Retina (tissue), 1 donor: ENCODE data around the gene NAA30.
"Not testable (repeated sequence)": the region's sequence is repeated elsewhere in the genome, so short reads cannot be mapped to it uniquely, and the experiment has no call there.

Experiments used
- DNase-seq: peaks from one replicate; pipeline ENCODE4 v3.0.0-alpha.2; 2016

The NAA30 gene

DNA sequence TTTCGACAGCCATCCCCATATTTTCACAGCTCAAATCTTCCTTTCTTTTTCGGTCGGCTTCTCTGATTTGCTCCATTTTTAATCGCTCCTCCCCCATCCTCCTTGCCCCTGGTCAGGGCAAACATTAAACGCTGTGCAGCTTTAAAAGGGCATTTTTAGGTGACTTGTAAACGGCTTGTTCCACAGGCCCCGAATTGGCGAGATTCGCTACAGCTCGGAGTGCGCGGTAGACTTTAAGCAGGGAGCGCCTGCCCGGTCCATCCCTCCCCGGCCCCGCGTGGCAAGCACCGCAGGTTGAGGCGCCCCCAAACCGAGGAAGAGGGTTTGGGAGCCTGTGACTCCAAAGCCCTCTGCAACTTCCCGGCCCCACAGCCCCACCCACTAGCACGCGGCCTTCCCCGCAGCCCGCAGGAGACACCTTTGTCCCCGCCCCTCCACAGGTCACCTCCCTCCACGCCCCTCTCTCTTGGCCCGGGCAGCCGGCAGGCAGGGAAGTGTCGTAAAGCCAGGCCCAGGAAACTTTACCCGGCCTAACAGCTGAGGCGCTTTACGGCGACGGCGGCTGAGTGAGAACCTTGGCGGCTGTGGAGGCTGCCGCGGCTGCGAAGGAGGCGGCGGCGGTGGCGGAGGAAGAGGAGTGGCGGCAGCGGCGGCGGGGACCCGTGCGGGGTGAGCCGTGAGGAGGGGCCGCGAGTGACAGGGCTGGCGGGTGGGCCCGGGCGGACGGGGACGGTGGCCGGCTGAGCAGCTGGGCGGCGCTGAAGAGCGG, at the start of gene NAA30:
TSS of gene NAA30 (plus strand) at position 550 of the 769 bp plus-strand sequence. CDS start 372 bp downstream, outside the sequence.
- DNase-seq = peak; percentile 91

GRCh38 chr14:57343545-57344297, 46.7 kb upstream of the NAA30 start:
- not testable (repeated sequence) for DNase-seq

GRCh38 chr14:57345106-57345505, 45.3 kb upstream of the NAA30 start:
- DNase-seq = no peak

GRCh38 chr14:57346741-57347140, 43.6 kb upstream of the NAA30 start:
- DNase-seq = no peak

- no peak for DNase-seq
Observed at GRCh38 chr14:57352396-57353170, 37.8 kb upstream of the NAA30 start.

GRCh38 chr14:57355081-57355800, 35.1 kb upstream of the NAA30 start:
- peak; percentile 53 for DNase-seq

DNA sequence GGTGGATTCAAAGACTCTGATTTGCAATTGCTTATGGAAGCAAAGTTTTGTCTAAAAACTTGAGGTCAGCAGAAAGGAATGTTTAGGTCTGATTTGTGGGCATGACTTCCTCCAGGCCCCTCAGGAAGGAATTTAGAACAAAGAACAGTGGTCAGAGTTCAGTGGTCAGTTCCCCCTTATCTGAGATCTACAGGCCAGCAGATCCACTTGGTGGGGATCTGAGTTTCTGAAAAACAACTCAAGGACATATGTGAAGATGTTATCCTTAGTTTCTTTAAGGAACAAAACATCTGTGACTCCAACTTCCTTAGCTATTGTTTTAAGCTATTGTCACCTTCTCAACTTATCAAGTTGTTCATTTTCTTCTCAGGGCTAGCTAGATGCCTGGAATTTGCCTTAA, 28.0 kb upstream of the NAA30 start:
- no peak for DNase-seq

DNA sequence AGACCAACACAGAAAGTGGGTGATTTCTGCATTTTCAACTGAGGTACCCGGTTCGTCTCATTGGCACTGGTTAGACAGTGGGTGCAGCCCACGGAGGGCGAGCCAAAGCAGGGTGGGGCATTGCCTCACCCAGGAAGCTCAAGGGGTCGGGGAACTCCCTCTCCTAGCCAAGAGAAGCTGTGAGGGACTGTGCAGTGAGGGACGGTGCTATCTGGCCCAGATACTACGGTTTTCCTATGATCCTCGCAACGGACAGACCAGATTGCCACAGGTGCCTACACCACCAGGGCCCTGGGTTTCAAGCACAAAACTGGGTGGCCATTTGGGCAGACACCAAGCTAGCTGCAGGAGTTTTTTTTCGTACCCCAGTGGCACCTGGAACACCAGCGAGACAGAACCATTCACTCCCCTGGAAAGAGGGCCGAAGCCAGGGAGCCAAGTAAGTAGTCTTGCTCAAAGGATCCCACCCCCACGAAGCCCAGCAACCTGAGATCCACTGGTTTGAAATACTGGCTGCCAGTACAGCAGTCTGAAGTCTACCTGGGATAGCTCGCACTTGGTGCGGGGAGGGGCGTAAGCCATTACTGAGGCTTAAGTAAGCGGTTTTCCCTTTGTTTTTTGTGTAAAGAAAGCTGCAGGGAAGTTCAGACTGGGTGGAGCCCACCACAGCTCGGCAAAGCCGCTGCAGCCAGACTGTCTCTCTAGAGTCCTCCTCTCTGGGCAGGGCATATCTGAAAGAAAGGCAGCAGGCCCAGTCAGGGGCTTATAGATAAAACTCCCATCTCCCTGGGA, 25.5 kb upstream of the NAA30 start:
- DNase-seq = no peak

DNA sequence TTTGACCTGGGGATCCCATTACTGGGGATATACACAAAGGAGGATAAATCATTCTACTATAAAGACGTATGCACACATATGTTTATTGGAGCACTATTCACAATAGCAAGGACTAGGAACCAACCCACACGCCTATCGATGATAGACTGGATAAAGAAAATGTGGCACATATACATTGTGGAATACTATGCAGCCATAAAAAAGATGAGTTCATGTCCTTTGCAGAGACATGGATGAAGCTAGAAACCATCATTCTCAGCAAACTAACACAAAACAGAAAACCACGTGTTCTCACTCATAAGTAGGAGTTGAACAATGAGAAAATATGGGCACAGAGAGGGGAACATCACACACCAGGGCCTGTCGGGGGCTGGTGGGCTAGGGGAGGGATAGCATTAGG, 20.2 kb upstream of the NAA30 start:
- not testable (repeated sequence) for DNase-seq

DNA sequence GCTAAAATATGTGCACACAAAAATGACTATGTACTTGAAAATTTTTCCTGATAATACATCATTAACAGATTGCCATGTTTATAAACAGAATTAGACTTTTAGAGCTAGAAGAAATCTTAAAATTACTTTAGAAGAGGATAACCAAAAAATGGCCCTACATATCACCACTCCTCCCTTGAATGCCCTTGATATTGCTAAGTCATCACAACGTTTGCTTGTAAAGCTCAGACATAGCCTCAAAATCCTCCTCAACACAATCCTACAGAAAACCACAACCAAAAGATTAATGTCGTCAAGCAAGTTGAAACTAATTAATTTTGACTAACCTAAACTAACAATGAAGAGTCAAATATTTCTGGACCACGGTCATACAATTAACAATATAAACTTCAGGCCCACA, 19.4 kb upstream of the NAA30 start:
- no peak for DNase-seq

GRCh38 chr14:57375156-57375555, 15.2 kb upstream of the NAA30 start:
- DNase-seq = no peak

DNA sequence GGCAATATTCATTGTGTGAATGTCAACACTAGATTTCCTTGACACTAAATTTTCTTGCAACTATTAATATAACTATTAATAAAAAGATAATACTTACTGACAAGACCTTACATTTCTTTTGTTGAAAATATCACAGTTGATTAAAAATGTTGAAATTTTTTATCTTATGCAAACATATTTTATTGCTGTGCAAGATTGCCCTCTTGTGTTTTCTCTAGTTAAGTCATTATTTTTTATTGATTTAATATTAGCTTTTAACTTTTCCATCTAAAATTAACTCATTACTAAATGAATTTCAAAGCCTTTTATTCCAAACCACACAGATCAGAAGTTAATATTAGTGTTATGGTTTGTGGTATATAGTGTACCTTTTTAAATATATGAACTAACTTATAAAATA, 11.7 kb upstream of the NAA30 start:
- no peak for DNase-seq

GRCh38 chr14:57380935-57381334, 9.5 kb upstream of the NAA30 start:
- DNase-seq = no peak

GRCh38 chr14:57382283-57382682, 8.1 kb upstream of the NAA30 start:
- no peak for DNase-seq

GRCh38 chr14:57383125-57383745, 7.2 kb upstream of the NAA30 start:
- no peak for DNase-seq

DNA sequence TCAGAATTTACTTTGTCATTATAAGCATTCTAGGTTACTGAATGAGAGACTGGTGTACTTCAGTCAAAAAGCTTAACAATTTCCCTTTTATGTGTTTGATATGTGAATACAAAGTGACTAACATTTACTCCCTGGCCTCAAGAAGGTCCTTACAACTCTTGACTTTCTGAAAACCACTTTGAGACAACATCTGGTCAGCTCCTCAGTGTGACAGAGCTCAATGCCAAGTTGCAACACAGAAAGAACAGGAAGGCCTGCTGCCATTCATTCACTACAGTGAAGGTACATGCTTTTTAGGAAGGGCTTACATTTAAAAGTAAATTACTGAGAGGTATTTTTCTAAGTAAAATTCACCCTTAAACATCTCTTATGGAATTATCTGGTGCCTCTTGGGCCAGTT, 2.3 kb upstream of the NAA30 start:
- no peak for DNase-seq

- no peak for DNase-seq
Observed at GRCh38 chr14:57389646-57390036, 745 bp upstream of the NAA30 start.

DNA sequence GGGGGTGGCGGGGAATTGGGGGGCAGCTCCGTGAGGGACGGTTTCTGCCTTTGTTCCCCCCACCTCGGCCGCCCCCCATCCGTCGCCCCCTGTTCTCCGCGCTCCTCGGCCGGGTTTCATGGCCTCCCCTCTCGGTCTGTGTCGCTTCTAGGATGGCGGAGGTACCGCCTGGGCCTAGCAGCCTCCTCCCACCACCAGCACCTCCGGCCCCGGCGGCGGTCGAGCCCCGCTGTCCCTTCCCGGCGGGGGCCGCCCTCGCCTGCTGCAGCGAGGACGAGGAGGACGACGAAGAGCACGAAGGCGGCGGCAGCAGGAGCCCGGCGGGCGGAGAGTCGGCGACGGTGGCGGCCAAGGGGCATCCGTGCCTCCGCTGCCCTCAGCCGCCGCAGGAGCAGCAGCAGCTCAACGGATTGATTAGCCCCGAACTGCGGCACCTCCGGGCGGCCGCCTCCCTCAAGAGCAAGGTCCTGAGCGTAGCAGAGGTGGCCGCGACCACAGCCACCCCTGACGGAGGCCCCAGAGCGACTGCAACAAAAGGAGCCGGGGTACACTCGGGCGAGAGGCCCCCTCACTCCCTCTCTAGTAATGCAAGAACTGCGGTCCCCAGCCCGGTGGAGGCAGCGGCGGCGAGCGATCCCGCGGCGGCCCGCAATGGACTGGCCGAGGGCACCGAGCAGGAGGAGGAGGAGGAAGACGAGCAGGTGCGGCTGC, 575 bp downstream of the NAA30 start:
- DNase-seq = peak; percentile 91

DNA sequence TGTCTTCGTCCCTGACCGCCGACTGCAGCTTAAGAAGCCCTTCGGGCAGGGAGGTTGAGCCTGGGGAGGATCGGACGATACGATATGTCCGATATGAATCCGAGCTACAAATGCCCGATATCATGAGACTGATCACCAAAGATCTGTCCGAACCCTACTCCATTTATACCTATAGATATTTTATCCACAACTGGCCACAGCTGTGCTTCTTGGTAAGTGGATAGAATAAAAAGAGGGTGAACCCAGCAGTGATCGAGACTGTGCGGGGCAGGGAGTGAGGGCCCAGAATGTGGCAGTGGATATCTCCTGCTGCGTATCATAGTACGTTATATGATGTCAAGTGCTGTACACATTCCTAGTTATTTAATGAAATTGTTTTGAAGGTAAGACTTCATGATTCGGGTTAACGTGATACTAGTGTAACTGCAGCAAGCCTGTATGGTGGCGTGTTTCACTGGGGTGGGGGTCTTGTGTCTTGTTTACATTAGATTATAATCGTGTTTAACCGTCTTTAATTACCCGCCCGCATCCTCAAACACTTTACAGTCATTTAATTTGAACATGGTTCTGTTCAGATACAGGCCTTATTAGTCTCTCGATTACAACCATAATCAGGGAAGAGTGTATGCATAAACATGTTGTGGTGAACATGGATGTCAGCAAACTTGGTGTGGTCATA, 1.3 kb downstream of the NAA30 start:
- no peak for DNase-seq

GRCh38 chr14:57392830-57393229, 2.4 kb downstream of the NAA30 start:
- no peak for DNase-seq
